Central memory CD8-positive, alpha-beta T cell (primary cell): ENCODE results near the gene VSNL1.

Source experiments
- ATAC-seq: fragments of 150-1000 bp; cut with Tn5 transposase; replicated peaks from 2 replicates; pipeline ENCODE4 v1.10.0; 2022; ENCODE audit warnings: mild to moderate bottlenecking, moderate FRiP score, moderate number of reproducible peaks; ENCODE audit not compliant: poor library complexity, severe bottlenecking; ENCODE audit errors: extremely low read depth
- DNase-seq, 2 donors: peaks; one replicate each; pipeline ENCODE4 v3.0.0; 2021; ENCODE audit warnings: low spot score in 2 of 2
- H3K27ac Mint-ChIP-seq: one replicate; pipeline ENCODE4 v1.8.0; 2022; ENCODE audit warnings: low read depth, mild to moderate bottlenecking, moderate library complexity, mixed read lengths
- H3K27me3 Mint-ChIP-seq: one replicate; pipeline ENCODE4 v1.8.0; 2022; ENCODE audit warnings: mixed read lengths
- H3K36me3 Mint-ChIP-seq: one replicate; pipeline ENCODE4 v1.8.0; 2022; ENCODE audit warnings: mild to moderate bottlenecking, moderate library complexity, mixed read lengths; ENCODE audit not compliant: insufficient read depth
- H3K4me1 Mint-ChIP-seq: one replicate; pipeline ENCODE4 v1.8.0; 2022; ENCODE audit warnings: mixed read lengths
- H3K4me3 Mint-ChIP-seq: one replicate; pipeline ENCODE4 v1.8.0; 2022; ENCODE audit warnings: mild to moderate bottlenecking, moderate library complexity, mixed read lengths
- H3K9me3 Mint-ChIP-seq: one replicate; pipeline ENCODE4 v1.8.0; 2022; ENCODE audit warnings: mixed read lengths

The VSNL1 gene

GRCh38 chr2:17674817-17675216, 134.3 kb downstream of the VSNL1 start:
- Mint-ChIP-seq H3K27me3 (no peaks in the 10 kb centered on the region), H3K9me3 (no peaks in the 10 kb centered on the region), H3K27ac (peak overlapping the region; percentile 50), H3K4me3 (no peak overlapping the region), H3K4me1 (no peaks in the 10 kb centered on the region), H3K36me3 (peaks cover 19% of the 10 kb centered on the region)
- ATAC-seq (no peak), DNase-seq (no peak)

GRCh38 chr2:17680119-17680518, 139.6 kb downstream of the VSNL1 start:
- Mint-ChIP-seq H3K9me3 (no peaks in the 10 kb centered on the region), H3K27me3 (no peaks in the 10 kb centered on the region), H3K27ac (no peak overlapping the region)

GRCh38 chr2:17682098-17682857, 141.8 kb downstream of the VSNL1 start:
- H3K9me3 Mint-ChIP-seq = no peaks in the 10 kb centered on the region
- H3K36me3 Mint-ChIP-seq = peaks cover 20% of the 10 kb centered on the region
- no peaks in the 10 kb centered on the region for H3K4me1 Mint-ChIP-seq
- no peaks in the 10 kb centered on the region for H3K27me3 Mint-ChIP-seq
- no peak overlapping the region for H3K4me3 Mint-ChIP-seq
- DNase-seq = no peak
- ATAC-seq = no peak
- H3K27ac Mint-ChIP-seq = no peak overlapping the region

More at GRCh38 chr2:17680119-17680518, 139.6 kb downstream of the VSNL1 start:
- peaks cover 20% of the 10 kb centered on the region for H3K36me3 Mint-ChIP-seq
- DNase-seq (no peak), ATAC-seq (no peak)
- H3K4me3 Mint-ChIP-seq = no peak overlapping the region
- no peaks in the 10 kb centered on the region for H3K4me1 Mint-ChIP-seq

GRCh38 chr2:17683981-17684380, 143.5 kb downstream of the VSNL1 start:
- peaks cover 21% of the 10 kb centered on the region for H3K36me3 Mint-ChIP-seq
- ATAC-seq (no peak), DNase-seq (no peak)
- no peaks in the 10 kb centered on the region for H3K4me1 Mint-ChIP-seq
- no peaks in the 10 kb centered on the region for H3K27me3 Mint-ChIP-seq
- H3K27ac Mint-ChIP-seq = no peak overlapping the region
- no peak overlapping the region for H3K4me3 Mint-ChIP-seq
- H3K9me3 Mint-ChIP-seq = no peaks in the 10 kb centered on the region

GRCh38 chr2:17688600-17688999, 148.1 kb downstream of the VSNL1 start:
- H3K27ac Mint-ChIP-seq = no peak overlapping the region
- ATAC-seq = no peak
- H3K4me3 Mint-ChIP-seq = no peak overlapping the region
- H3K36me3 Mint-ChIP-seq = peaks cover 14% of the 10 kb centered on the region
- no peaks in the 10 kb centered on the region for H3K4me1 Mint-ChIP-seq
- no peaks in the 10 kb centered on the region for H3K27me3 Mint-ChIP-seq
- H3K9me3 Mint-ChIP-seq = no peaks in the 10 kb centered on the region
- no peak for DNase-seq

- Mint-ChIP-seq H3K36me3 (peaks cover 15% of the 10 kb centered on the region), H3K27ac (no peak overlapping the region), H3K4me3 (no peak overlapping the region), H3K4me1 (no peaks in the 10 kb centered on the region), H3K9me3 (no peaks in the 10 kb centered on the region), H3K27me3 (no peaks in the 10 kb centered on the region)
- ATAC-seq (no peak), DNase-seq (no peak)
Observed at GRCh38 chr2:17689010-17689409, 148.5 kb downstream of the VSNL1 start.

- Mint-ChIP-seq H3K36me3 (peaks cover 18% of the 10 kb centered on the region), H3K9me3 (no peaks in the 10 kb centered on the region), H3K4me1 (no peaks in the 10 kb centered on the region), H3K27ac (no peak overlapping the region), H3K27me3 (no peaks in the 10 kb centered on the region), H3K4me3 (no peak overlapping the region)
- DNase-seq = no peak
- ATAC-seq = no peak
Observed at GRCh38 chr2:17690776-17691175, 150.3 kb downstream of the VSNL1 start.
